ENCODE measurements around the gene RNU1-2. TPM values are rescaled to one million over a fixed set of nuclear protein-coding genes. Genes with fewer than 3 reads are reported as not detected.
A peak's percentile ranks its signal among the peaks of the same experiment; 100 is the strongest.
"Not testable (repeated sequence)": the region's sequence is repeated elsewhere in the genome, so short reads cannot be mapped to it uniquely, and the experiment has no call there.

Gene RNU1-2
- total RNA-seq, 1 donor from 2014 or later: 6,165 TPM

DNA sequence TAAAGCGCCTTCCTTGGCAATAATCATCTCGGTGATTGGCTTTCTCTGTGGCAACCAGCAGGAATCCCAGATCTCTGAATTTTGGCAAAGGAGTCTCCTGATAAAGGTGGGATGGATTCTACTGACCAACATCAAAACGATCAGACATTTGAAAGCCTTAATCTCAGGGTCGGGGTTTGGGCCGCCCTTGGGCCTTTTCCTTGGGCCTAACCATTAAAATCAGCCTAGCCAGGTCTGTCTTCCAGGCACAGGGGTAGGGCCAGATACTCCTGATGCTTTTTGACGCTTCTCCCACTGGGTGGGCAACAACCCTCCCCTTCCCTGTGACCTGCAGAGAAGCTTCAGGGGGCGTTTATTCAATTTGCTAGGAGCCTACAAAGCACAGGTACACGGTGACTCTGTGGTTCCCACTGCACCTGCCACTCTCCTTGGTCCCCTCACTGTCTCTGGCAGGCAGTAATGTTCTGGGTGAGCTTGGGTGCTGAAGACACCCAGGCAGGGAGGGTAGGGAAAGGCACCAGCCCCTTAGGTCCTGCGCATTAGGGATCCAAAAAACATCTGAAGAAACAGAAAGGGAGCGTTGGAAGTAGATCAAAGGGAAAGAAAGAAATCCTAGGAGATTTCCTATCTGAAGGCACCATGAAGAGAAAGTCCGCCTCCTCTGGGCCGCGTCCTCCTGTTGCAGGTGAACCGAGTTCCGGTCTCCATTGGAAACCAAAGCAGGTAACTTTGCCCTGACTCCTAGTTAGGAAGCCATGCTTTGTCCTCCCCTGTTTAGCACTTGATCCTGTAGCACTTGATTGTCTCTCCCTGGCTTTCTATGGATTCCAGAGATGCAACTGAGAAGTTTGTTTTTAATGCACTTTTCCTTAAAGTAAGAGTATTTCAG, 12.3 kb downstream of the RNU1-2 start:
- DNase-seq (ENCODE audit: low spot score): peak; percentile 86

DNA sequence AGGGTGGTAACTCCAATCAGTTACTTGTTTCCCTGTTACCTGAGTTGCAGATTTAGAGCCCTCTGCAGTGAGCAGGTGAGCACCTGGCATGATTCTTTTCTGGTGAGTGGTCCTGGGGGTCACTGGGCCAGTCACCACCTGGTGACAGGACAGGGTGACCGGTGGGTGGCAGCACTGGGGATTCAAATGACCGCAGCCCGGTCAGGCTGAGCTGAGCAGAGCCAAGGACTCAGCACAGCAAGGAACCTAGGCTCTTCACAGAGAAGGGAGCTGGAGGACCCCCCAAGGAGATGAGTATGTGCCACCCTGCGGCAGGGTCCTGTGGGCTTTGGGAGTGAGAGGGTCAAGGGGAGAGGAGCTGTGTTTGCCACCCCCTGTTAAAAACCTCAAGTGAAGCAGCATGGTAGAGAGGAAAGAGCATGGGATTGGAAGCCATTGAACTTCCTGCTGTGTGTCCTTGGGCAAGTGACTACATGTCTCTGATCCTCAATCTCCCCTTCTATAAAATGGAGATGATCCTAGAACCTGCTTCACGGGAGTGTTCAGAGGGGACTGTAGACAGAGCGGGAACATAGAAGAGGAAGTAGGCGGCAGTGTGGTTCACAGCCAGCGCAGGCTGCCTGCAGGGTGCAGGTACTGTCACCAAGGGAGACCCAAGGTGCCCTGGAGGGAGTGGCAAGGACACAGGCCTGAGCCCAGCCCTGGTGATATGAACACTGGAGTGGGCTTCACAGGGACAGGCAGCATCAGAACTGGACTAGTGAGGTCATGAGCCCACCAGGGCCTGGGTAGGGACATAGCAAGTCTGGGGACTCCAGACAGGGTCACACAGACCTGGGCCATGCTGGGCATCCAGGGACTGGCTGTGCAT, 16.3 kb downstream of the RNU1-2 start:
- DNase-seq (ENCODE audit: low spot score): peak; percentile 86

DNA sequence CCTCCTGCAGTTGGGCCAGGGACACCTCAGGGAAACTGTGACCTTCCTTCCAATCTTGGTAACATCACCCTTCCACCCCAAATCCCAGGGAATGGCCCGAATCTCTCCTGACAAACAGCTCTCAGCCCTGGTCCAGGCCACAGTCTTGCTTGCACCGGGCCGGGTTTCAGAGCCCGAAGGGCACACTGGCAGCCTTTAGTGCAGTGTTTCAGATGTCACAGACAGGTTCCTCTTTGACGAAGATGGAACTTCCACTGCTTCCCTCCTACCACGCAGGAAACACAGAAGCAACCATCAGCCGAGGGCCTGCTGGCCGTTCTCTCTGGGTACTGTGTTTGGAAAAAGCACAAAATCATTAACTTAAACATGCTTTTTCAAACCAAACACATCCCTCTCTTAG, 17.0 kb downstream of the RNU1-2 start:
- peak; percentile 87 for DNase-seq (ENCODE audit: low spot score)

DNA sequence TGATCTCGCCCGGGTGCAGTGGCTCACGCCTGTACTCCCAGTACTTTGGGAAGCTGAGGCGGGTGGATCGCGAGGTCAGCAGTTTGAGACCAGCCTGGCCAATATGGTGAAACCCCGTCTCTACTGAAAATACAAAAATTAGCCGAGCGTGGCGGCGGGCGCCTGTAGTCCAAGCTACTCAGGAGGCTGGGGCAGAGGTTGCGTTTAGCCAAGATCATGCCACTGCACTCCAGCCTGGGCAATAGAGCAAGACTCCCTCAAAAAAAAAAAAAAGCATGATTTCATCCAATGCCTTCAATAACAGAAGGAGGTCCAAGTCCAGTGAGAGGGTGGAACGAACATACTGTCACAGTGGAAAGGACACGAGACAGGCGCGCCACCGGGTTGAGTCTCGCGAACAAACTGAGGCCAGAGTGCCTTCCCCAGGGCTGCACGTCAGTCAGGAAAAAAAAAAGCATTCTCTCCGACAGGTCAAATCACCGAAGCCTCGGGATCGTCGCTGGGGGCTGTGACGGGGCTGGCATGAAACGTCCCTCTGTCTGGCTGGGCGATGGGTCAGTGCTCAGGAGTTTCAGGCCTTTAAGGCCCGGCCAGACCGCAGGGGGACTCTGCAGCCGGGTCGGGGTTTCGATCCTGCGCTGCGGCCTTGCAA, 17.5 kb downstream of the RNU1-2 start:
- DNase-seq (ENCODE audit: low spot score): peak; percentile 89

DNA sequence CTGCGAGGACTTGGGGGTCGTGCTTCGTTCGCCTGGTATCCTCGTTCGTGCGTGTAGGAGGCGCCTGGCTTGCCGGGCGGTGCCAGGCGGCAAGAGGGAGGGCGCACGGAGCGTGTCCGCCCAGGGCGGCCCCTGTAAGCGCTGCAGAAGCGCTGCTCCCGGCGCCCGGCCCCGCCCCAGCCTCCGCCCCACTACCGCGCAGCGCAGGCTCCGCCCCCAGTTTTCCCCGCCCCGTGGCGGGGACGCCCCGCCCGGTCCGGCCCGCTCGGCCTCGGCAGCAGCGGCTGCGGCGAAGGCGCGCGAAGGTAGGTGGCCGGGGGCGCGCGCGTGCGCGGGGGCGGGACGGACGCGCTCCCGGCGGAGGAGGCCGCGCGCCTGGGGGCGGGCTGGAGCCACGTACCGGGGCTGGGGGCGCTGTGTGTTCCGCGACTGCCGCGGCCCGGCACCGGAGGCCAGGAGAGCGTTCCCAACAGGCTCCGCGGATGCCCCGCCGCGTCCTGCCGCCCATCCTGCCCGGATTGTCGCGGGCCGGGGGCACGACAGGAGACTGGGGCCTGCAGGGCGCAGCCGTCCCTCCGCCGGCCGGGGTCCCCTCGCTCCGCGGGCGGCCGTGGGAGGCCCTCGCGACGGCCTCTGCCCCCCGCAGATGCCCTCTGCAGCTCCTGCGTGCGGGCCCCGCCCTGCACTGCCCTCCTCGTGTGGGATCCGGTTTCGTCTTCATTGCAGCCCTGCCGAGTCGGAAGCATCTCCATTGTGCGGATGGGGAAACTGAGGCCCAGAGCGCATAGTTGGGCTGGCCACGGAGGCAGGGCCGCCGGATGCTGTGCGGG, 18.3 kb downstream of the RNU1-2 start:
- peak; percentile 98 for DNase-seq (ENCODE audit: low spot score)

DNA sequence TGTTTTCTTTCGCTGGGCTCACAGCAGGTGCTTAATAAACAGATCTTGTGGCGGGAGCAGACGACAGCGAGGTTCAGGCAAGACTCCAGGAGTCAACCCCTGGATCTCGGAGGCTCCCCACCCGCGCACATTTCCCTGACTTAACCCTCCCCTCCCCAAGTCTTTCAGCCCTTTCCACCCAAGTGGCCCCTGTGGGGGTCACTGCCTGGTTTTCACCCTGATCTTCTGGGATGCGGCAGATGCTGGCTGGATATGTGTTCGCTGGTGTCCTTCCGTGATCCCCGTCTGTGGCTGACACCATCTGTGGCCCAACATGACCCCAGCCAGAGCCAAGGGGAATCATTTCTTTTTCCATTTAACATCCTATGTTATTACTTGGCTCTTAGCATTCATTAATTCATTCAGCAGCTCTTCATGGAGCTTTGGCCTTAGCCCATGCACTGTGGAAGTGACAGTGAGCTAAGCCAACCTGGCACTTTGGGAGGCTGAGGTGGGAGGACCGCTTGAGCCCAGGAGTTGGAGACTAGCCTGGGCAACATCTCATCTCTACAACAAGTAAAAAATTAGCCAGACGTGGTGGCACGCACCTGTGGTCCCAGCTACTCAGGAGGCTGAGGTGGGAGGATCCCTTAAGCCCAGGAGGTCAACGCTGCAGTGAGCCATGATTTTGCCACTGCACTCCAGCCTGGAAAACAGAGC, 19.3 kb downstream of the RNU1-2 start:
- peak; percentile 80 for DNase-seq (ENCODE audit: low spot score)

DNA sequence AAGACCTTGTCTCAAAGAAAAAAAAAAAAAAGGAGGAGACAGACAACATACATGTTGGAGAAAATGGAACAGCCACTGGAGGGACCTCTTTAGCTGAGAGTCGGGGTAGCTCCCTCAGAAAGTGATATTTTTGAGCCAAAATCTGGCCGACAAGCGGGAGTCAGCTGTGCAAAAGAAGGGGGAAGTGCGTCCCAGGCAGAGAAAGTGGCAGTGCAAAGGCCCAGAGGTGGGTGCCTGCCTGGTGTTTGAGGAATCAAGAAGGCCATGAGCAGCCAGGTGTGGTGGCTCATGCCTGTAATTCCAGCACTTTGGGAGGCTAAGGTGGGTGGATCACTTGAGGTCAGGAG, 19.8 kb downstream of the RNU1-2 start:
- peak; percentile 41 for DNase-seq (ENCODE audit: low spot score)

DNA sequence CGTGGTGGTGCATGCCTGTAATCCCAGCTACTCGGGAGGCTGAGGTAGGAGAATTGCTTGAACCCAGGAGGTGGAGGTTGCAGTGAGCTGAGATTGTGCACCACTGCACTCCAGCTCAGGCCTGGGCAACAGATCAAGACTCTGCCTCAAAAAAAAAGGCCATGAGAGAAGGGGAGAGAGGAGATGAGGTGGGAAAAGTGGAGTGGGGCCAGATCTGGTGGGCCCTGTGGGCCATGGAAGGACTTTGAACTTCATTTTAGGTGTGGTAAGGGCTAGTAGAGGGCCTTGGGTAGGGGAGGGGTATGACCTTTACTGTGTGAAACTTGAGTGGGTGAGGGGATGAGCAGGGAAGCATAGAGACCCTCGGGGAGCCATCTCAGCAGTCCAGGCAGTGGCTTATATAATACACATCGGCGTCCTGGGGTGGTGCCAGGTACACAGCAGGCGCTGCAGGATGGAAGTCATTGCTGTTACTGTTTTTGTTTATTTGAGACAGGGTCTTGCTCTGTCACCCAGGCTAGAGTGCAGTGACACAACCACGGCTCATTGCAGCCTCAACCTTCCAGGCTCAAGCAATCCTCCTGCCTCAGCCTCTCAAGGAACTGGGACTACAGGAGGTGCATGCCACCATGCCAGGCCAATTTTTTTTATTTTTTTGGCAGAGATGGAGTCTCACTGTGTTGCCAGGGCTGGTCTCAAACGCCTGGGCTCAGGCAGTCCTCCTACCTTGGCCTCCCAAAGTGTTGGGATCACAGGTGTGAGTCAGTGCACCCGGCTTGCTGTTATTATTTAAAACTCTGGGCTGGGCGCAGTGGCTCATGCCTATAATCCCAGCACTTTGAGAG, 20.5 kb downstream of the RNU1-2 start:
- DNase-seq (ENCODE audit: low spot score): peak; percentile 49

DNA sequence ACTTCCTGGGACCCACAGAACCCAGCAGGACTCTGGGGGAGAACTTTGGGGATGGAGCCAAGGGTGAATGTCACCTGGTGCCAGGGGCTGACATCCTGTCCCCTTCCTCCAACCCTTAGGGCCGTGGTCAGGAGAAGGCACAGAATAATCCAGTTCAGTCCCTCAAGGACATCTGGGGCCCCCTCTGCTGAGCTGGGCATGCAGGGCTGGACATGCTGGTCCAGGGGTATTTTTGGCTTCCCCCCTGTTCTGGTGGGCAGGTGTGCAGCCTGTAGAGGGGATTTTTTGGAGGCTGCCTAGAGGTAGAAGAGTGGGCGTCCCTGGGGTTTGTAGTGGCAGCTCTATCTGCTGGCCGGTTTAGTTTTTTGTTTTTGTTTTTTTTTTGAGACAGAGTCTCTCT, 22.6 kb downstream of the RNU1-2 start:
- DNase-seq (ENCODE audit: low spot score): no peak

DNA sequence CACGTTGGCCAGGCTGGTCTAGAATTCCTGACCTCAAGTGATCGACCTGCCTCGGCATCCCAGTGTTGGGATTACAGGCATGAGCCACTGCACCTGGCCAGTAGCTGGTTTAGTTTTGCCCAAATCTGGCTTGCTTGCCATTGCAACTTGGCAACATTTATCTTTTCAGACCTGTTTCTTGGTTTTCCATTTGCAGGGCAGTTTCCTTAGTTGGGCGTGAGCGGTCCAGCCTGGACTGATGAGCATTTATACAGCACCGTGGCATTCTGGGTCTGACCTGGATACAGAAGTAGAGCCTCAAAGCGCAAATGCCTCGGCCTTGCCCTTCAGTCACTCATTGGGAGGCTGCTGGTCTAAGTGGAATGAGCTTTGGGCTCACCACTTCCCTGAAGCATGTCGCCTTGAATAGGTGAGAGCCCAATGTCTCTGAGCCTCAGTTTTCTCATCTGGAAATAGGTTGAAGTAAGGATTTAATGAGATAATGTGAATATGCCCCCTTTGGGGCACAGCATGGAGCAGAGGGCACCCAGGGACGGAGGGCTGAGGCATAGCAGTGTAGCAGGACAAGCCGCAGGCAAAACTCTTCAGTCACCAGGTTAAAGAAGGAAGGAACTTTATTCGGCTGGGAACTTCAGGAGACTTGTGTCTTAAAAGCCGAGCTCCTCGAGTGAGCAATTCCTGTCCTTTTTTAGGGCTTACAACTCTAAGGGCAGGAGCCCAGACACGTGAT, 23.3 kb downstream of the RNU1-2 start:
- DNase-seq (ENCODE audit: low spot score): not testable (repeated sequence)

DNA sequence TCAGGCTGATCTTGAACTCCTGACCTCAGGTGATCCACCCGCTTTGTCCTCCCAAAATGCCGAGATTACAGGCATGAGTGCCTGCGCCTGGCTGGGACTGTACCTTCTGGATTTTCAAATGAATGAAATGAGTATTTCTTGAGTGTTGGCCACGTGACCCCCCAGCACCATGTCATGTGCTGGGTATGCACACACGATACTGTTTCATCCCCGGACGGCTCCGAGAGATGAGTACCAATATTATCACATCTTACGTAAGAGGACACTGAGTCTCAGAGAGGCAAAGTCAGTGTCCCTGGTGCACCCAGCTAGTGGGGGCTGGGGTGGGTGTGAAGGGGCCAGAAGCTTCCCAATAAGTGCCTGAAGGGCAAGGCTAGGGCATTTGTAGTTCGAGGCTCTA, 25.2 kb downstream of the RNU1-2 start:
- no peak for DNase-seq (ENCODE audit: low spot score)

DNA sequence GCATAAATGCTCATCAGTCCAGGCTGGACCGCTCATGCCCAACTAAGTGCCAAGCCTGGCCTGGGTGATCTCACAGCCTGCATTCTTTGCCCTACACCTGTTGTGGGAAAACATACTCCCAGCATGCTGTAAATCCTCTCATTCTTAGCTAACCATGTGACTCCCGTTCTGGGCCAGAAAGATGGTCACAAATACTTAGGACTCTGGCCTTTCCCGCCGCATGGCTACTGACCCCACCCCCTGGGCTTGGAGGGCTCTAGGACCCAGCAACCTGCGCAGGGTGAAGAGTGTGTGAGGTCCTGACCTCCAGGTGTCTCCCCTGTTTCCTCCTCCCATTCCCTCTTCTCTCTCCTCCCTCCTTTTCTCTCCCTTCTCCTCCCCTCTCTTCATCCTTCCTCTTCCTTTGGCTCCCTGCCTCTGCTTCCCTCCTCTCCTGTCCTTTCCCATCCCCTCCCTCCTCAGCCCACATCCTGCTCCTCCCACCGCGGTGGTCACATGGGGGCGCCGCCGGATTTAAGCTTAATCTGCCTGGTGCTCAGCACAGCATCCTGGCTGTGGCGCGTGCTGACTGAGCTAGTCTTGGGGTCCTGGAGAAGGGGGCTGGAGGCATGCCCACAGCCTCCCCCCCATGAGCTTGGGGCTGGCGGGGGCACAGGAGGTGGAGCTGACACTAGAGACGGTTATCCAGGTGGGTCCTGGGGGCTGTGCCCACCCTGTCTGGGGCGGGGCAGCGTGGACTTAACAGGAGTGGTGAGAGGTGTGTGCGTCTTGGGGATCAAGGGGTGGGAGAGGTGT, 25.8 kb downstream of the RNU1-2 start, which contains the start of gene CROCC:
Gene CROCC (plus strand): TSS at position 541 of the 795 bp plus-strand sequence. CDS start 88 bp downstream, at position 629.
- DNase-seq (ENCODE audit: low spot score): no peak

DNA sequence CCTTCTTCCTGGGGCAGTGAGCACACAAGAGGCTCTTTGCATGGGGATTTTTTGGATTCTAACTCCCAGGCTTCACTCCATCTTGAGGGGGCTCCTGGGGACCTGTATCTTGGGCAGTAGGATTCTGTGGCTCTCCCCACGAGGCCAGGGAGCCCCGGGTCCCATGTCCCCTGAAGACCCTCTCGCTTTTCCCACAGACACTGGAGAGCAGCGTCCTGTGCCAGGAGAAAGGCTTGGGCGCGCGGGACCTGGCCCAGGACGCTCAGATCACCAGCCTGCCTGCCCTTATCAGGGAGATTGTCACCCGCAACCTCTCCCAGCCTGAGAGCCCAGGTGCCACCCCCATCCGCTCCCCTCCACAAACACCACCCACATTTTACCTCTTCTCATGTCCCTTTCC, 26.7 kb downstream of the RNU1-2 start:
- DNase-seq (ENCODE audit: low spot score): no peak

DNA sequence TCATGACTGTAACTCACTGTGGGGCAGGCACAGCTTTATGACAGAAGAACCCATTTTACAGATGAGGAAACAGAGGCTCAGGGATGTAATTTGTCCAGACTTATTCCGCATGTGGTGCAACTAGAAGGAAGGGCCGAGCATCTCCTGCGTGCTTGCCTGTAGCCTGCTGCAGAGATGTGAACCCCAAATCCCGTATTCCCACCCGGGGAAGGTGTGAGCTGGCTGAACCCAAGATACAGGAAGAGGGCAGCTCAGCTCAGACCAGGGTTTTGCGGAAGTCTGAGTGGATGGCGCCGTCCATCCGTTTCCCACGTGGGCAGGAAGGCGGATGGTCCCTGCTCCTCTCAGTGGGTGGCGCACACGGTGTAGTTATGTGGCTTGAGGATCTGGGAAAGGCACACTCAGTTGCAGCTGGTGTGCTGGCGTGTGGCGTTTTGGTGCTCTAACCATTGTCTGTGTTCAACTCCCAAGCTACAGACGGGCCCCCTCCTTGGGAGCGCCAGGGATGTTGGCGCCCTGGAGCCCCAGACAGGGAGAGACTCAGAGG, 27.2 kb downstream of the RNU1-2 start:
- no peak for DNase-seq (ENCODE audit: low spot score)

DNA sequence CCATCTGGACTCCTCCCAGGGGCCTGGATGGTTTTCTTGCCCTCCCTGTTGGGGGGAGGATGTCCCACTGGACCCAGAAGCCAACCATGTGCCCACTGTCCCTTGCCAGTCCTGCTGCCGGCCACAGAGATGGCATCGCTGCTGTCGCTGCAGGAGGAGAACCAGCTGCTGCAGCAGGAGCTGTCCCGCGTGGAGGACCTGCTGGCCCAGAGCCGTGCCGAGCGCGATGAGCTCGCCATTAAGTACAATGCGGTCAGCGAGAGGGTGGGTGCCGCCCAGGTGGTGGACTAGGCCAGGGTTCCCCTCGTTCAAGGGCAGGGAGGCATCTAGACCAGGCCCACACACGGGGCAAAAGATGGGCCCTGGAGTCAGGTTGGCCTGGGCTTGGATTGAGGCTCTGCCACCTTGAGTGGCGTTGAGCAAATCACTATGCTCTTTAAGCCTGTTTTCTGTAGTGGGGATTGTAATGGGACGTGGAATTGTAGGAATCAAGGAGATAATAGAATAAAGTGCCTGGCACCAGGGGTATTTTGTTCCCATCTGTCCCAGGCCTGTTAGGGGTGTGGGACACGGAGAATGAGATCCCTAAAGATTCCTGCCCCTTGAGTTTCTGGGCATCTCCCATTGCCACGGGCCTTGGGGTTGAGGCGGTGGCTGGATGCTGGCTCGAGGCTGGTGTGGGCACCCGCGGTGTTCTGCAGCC, 28.6 kb downstream of the RNU1-2 start:
- no peak for DNase-seq (ENCODE audit: low spot score)

DNA sequence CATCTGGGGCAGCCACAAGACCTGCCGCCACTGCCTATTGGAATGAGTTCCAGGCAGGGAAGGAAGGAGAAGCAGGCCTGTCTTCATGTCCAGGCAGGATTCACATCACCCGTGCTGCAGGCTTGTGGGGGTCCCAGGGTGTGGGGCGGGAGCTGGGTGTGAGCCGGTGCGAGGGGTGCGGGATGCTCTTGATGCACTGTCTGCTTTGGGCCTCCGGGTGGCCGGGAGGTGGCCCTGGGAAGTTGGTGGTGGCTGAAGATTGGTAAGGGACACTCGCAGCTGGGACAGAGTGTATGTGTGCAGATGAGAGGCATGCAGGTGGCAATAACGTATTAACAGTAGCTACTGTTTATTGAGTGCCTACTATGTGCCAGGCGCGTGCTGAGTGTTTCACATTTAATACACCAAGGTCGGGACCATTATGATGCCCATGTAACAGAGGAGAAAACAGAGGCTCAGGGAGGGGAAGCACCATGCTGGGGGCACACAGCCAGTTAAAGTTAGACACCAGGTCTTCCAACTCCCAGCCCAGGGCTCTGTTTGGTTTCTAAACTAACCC, 29.2 kb downstream of the RNU1-2 start:
- DNase-seq (ENCODE audit: low spot score): no peak
